HEK293T (cell line): ENCODE measurements around the gene AP1AR.

Experiments used
- BHLHE40 ChIP-seq: fragments of 450-650 bp; IDR thresholded peaks from 2 replicates; pipeline ENCODE4 v1.6.1; 2016; ENCODE audit warnings: mild to moderate bottlenecking, moderate library complexity, borderline replicate concordance
- FOXA1 ChIP-seq: fragments of 450-650 bp; IDR thresholded peaks from 2 replicates; pipeline ENCODE4 v1.6.1; 2016; ENCODE audit warnings: mild to moderate bottlenecking
- FOXM1 ChIP-seq: fragments of 450-650 bp; IDR thresholded peaks from 2 replicates; pipeline ENCODE4 v1.6.1; 2017; ENCODE audit warnings: mild to moderate bottlenecking, borderline replicate concordance
- HDGF ChIP-seq: fragments of 450-650 bp; IDR thresholded peaks from 2 replicates; pipeline ENCODE4 v1.6.1; 2017; ENCODE audit warnings: antibody characterized with exemption, borderline replicate concordance
- NFRKB ChIP-seq: fragments of 450-650 bp; IDR thresholded peaks from 2 replicates; pipeline ENCODE4 v1.6.1; 2016; ENCODE audit warnings: mild to moderate bottlenecking, moderate library complexity
- SUZ12 ChIP-seq: fragments of 450-650 bp; IDR thresholded peaks from 2 replicates; pipeline ENCODE4 v1.6.1; 2016; ENCODE audit warnings: mild to moderate bottlenecking

DNA sequence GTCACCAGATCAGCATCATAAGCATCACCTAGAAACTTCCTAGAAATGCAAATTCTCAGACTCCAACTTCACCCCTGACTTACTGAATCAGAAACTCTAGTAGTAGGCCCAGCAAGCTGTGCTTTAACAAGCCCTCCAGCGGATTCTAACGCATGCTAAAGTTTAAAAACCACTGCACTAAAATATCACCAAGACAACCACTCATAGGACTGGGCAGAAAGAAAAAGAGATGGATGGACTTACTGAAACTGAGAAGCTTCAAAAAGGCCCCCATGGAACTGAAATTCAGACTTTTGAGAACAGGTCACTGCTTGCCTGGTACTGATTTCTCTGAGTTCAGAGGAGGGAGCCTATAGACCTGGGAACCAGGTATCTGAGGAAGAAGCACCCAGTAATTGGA lies 46.3 kb upstream of the AP1AR start:
- TF ChIP-seq NFRKB (no peak), BHLHE40 (no peak), FOXM1 (no peak), FOXA1 (no peak), HDGF (no peak), SUZ12 (no peak)
